A673 (cell line): ENCODE results near the gene LMF1. TPM values are rescaled to one million over a fixed set of nuclear protein-coding genes. Genes with fewer than 3 reads are reported as not detected.

ENCODE experiments used
- BruUV-seq: library from RNA; stranded (reverse); fragments of 400-500 nt; replicated peaks from 2 replicates; lab custom pipeline; 2021; lab: Mats Ljungman, UMichigan
- CTCF ChIA-PET: fragments of 300-600 bp; sonication (Branson Sonifier 250); formaldehyde crosslinking; loops from one replicate; lab custom pipeline; 2022; ENCODE audit warnings: antibody characterized with exemption; lab: Charles Lee
- POLR2A ChIA-PET: fragments of 300-600 bp; sonication (Branson Sonifier 250); formaldehyde crosslinking; loops from one replicate; lab custom pipeline; 2022; ENCODE audit warnings: antibody characterized with exemption; ENCODE audit not compliant: low non-redundant PET; lab: Charles Lee
- DNase-seq: peaks from one replicate; pipeline ENCODE4 v3.0.0-alpha.2; 2015; ENCODE audit warnings: low spot score
- H3K27ac ChIP-seq: fragments of 200-600 bp; sonication (generic); 2 replicates; pipeline ENCODE4 v1.5.1; 2016; ENCODE audit warnings: mixed run types, low read depth, mild to moderate bottlenecking, mixed read lengths, antibody characterized with exemption, low read length; ENCODE audit not compliant: poor library complexity, severe bottlenecking
- H3K27me3 ChIP-seq: fragments of 200-600 bp; sonication (generic); replicated peaks from 2 replicates; pipeline ENCODE4 v1.6.1; 2017; ENCODE audit warnings: mixed run types, low read depth, mild to moderate bottlenecking, mixed read lengths, antibody characterized with exemption, low read length; ENCODE audit not compliant: insufficient read depth, poor library complexity
- H3K36me3 ChIP-seq: fragments of 200-600 bp; sonication (generic); 2 replicates; pipeline ENCODE4 v1.6.1; 2016; ENCODE audit warnings: mixed run types, mild to moderate bottlenecking, mixed read lengths, antibody characterized with exemption, low read length; ENCODE audit not compliant: insufficient read depth, poor library complexity, severe bottlenecking
- H3K4me1 ChIP-seq: fragments of 200-600 bp; sonication (generic); 2 replicates; pipeline ENCODE4 v1.6.1; 2017; ENCODE audit warnings: mixed run types, mild to moderate bottlenecking, mixed read lengths, antibody characterized with exemption, low read length; ENCODE audit not compliant: insufficient read depth, poor library complexity, severe bottlenecking
- H3K4me3 ChIP-seq: fragments of 200-600 bp; sonication (generic); 2 replicates; pipeline ENCODE4 v1.5.1; 2016; ENCODE audit warnings: low read depth, mixed run types, mild to moderate bottlenecking, mixed read lengths, low read length; ENCODE audit not compliant: poor library complexity, severe bottlenecking
- H3K9me3 ChIP-seq: fragments of 200-600 bp; sonication (generic); 2 replicates; pipeline ENCODE4 v1.6.1; 2016; ENCODE audit warnings: mixed run types, low read depth, mild to moderate bottlenecking, mixed read lengths, antibody characterized with exemption, low read length; ENCODE audit not compliant: poor library complexity, severe bottlenecking
- EZH2 ChIP-seq: fragments of 200-600 bp; sonication (generic); IDR thresholded peaks from 2 replicates; pipeline ENCODE4 v1.6.1; 2017; ENCODE audit warnings: borderline replicate concordance, low read depth, mild to moderate bottlenecking, mixed read lengths, antibody characterized with exemption, low read length; ENCODE audit not compliant: poor library complexity, severe bottlenecking
- intact Hi-C: fragments of 100-400 bp; cut with micrococcal nuclease; formaldehyde crosslinking; loops from one replicate; pipeline ENCODE4 v1.10.0; 2022; ENCODE audit not compliant: unreplicated experiment
- total RNA-seq: library from RNA; stranded (reverse); gene quantifications from 2 replicates; pipeline ENCODE4 v1.2.3, GENCODE V29; 2021
- TF ChIP-seq, protein P1 (sequence below): fragments of 300-800, 200-600 bp; sonication (generic); conservative IDR thresholded peaks from 2 replicates; pipeline ENCODE4 v1.5.1; 2017; ENCODE audit warnings: low read depth, mild to moderate bottlenecking, antibody characterized with exemption, low read length, moderate library complexity, mixed read lengths

The LMF1 gene
- total RNA-seq, 1 experiment from 2014 or later = 21.0 TPM

DNA sequence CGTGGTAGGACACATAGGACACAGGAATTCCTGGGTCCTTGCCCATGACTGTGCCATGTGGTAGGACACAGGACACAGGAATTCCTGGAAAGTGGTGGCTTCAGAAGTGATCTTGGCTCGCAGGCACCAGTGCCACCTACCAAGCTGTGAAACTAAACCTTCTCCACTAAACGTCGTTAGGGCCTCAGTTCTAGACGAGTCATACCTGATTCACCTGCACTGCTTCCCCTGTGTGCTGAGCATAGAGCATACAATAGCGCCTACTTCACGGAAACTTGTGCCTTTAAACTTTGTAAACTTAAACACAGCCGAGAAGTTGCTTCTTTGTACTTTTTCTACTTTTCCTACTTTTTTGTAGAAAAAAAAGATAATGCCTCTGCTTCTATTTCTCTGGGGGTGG is 15.6 kb upstream of the LMF1 start:
- Histone ChIP-seq H3K4me3 (no peak overlapping the region), H3K9me3 (no peaks in the 10 kb centered on the region), H3K27ac (no peak overlapping the region), H3K36me3 (no peaks in the 10 kb centered on the region), H3K4me1 (peaks cover 31% of the 10 kb centered on the region), H3K27me3 (peaks cover 20% of the 10 kb centered on the region)
- ChIA-PET CTCF (no interaction called here), POLR2A (no interaction called here)
- TF ChIP-seq, protein P1, sequence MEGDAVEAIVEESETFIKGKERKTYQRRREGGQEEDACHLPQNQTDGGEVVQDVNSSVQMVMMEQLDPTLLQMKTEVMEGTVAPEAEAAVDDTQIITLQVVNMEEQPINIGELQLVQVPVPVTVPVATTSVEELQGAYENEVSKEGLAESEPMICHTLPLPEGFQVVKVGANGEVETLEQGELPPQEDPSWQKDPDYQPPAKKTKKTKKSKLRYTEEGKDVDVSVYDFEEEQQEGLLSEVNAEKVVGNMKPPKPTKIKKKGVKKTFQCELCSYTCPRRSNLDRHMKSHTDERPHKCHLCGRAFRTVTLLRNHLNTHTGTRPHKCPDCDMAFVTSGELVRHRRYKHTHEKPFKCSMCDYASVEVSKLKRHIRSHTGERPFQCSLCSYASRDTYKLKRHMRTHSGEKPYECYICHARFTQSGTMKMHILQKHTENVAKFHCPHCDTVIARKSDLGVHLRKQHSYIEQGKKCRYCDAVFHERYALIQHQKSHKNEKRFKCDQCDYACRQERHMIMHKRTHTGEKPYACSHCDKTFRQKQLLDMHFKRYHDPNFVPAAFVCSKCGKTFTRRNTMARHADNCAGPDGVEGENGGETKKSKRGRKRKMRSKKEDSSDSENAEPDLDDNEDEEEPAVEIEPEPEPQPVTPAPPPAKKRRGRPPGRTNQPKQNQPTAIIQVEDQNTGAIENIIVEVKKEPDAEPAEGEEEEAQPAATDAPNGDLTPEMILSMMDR = no peak
- no peak for TF ChIP-seq EZH2
- no peak for DNase-seq
- intact Hi-C loops = no loop called here
- no TSS peak for BruUV-seq

DNA sequence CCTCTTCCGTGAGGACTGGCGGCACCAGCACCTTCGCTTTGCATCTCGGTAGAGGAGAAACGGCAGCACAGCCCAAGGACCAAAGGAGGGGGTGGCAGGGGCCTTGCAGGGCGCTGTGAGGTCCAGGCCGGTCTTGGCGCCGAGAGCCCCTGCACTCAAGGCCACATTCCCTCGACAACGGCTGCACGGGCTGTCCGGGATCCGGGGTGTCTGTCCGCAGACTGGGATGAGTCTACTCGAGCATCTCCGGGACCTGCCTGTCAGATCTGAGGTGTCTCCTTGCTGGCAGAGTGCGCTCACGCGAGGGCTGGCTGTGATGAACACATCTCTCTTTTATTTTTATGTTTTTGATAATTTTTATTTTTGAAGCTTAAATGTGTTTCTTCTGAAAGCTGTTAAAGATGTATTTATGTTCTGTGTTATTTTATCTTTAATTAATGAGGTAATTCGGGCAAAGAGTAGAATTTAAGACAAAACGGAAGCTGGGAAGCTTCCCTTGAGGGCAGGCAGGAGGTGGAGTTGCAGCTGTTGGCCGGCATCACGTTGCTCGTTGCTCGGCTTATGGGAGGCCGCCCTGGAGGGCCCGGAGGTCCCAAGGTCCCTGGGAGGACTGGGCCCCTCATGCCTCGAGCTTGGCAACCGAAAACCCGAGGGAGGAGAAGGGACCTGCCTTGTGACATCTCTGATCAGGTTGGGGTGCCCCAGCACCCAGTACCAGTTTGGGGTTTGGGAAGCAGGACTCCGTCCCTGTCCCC is 15.0 kb upstream of the LMF1 start:
- Histone ChIP-seq H3K27ac (no peak overlapping the region), H3K9me3 (no peaks in the 10 kb centered on the region), H3K4me3 (no peak overlapping the region), H3K36me3 (no peaks in the 10 kb centered on the region), H3K27me3 (peaks cover 20% of the 10 kb centered on the region), H3K4me1 (peaks cover 25% of the 10 kb centered on the region)
- DNase-seq = no peak
- intact Hi-C loops = no loop called here
- TF ChIP-seq, protein P1 = no peak
- no peak for TF ChIP-seq EZH2
- POLR2A ChIA-PET = no interaction called here
- no TSS peak for BruUV-seq
- CTCF ChIA-PET = no interaction called here

DNA sequence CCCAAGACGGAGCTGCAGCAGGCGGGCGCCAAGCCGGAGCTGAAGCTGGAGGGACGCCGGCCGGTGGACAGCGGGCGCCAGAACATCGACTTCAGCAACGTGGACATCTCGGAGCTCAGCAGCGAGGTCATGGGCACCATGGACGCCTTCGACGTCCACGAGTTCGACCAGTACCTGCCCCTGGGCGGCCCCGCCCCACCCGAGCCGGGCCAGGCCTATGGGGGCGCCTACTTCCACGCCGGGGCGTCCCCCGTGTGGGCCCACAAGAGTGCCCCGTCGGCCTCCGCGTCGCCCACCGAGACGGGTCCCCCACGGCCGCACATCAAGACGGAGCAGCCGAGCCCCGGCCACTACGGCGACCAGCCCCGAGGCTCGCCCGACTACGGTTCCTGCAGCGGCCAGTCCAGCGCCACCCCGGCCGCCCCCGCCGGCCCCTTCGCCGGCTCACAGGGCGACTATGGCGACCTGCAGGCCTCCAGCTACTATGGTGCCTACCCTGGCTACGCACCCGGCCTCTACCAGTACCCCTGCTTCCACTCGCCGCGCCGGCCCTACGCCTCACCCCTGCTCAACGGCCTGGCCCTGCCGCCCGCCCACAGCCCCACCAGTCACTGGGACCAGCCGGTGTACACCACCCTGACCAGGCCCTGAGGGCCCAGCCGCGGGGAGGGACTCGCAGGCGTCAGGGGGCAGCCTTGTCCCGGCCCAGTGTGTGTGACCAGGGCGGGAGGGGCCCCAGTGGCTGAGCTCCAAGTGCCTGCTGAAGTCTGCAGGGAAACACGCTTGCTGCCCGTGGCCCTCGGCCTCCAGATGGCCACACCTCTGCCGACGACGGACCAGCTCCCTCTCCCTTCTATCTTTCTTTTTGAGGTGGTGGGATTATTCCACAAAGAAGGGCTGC is 14.2 kb upstream of the LMF1 start:
- DNase-seq = no peak
- H3K36me3 ChIP-seq = no peaks in the 10 kb centered on the region
- ChIA-PET CTCF (no interaction called here), POLR2A (no interaction called here)
- intact Hi-C loops = no loop called here
- H3K27me3 ChIP-seq = peaks cover 20% of the 10 kb centered on the region
- H3K4me1 ChIP-seq = peaks cover 20% of the 10 kb centered on the region
- no TSS peak for BruUV-seq
- no peak overlapping the region for H3K27ac ChIP-seq
- no peak overlapping the region for H3K4me3 ChIP-seq
- TF ChIP-seq, protein P1 = no peak
- no peak for TF ChIP-seq EZH2
- no peaks in the 10 kb centered on the region for H3K9me3 ChIP-seq
